Activated naive CD4-positive, alpha-beta T cell treated with anti-CD3 and anti-CD28 coated beads, Interleukin-2, amount 10 ng/mL, durations not matched to agents 7 days and 5 days (primary cell): Measurements from ENCODE around the gene IL10RB.

Source experiments
- CTCF ChIA-PET: fragments of 350-600 bp; sonication (Branson Sonifier 250); formaldehyde crosslinking; loops from one replicate; lab custom pipeline; 2021; ENCODE audit warnings: antibody characterized with exemption; lab: Charles Lee
- DNase-seq: peaks from one replicate; pipeline ENCODE4 v3.0.0-alpha.2; 2020
- H3K27ac Mint-ChIP-seq: one replicate; pipeline ENCODE4 v1.8.0; 2021; ENCODE audit warnings: mild to moderate bottlenecking, moderate library complexity, mixed read lengths
- H3K27me3 Mint-ChIP-seq: one replicate; pipeline ENCODE4 v1.8.0; 2021; ENCODE audit warnings: mild to moderate bottlenecking, mixed read lengths
- H3K36me3 Mint-ChIP-seq: one replicate; pipeline ENCODE4 v1.8.0; 2021; ENCODE audit warnings: mixed read lengths
- H3K4me1 Mint-ChIP-seq: one replicate; pipeline ENCODE4 v1.8.0; 2021; ENCODE audit warnings: mixed read lengths
- H3K4me3 Mint-ChIP-seq: one replicate; pipeline ENCODE4 v1.8.0; 2021; ENCODE audit warnings: mild to moderate bottlenecking, moderate library complexity, mixed read lengths
- H3K9me3 Mint-ChIP-seq: one replicate; pipeline ENCODE4 v1.8.0; 2021; ENCODE audit warnings: mixed read lengths

IL10RB gene

DNA sequence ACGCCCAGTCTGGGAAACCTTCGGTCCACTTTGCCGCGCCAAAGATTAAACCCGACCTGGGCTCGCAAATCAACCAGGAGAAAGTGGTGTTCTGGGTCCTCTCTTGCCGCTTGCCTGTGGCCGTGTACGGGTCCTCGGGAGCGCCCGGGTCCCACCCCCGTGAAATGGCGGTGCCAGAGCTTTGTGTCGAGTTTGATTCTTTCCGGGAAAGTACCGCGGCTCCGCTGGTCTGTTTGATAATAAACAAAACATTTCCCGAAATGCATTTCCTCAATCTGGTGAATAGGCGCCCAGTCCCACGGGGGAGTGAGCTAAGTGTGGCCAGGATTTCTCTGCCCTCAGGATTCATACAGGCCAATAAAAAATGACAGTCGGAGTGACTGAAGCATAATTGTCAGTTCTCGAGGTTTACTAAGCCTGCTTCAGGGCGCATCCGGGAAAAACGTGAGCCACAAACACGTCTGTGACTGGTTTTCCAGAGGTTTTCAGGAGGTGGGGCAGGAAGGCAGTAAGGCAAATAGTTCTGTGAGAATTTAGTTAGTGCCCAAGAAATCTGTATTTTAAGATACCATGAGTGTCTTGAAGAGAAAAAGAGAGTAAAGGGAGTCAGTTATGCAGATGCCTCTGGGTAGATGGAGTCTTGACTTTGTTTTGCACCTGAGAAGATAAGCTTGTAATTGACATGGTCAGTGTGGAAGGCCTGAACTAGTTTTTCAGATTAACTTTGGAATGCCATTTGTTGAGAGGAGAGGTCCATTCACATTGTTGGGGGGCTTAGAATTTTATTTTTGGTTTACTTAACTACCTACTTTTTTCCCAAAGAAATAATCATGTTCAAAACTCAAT, 59.3 kb downstream of the IL10RB start:
- Mint-ChIP-seq H3K4me1 (peaks cover 37% of the 10 kb centered on the region), H3K9me3 (no peaks in the 10 kb centered on the region), H3K27ac (no peak overlapping the region), H3K27me3 (no peaks in the 10 kb centered on the region), H3K4me3 (no peak overlapping the region), H3K36me3 (peaks cover 15% of the 10 kb centered on the region)
- peak; percentile 75 for DNase-seq
- CTCF ChIA-PET, result interaction anchor here (0.7 to 2.0 kb wide), 11 partner anchors 17 to 280 kb away, joined by 3 to 17 read pairs (median 3); partner anchors contain the start of gene IL10RB

DNA sequence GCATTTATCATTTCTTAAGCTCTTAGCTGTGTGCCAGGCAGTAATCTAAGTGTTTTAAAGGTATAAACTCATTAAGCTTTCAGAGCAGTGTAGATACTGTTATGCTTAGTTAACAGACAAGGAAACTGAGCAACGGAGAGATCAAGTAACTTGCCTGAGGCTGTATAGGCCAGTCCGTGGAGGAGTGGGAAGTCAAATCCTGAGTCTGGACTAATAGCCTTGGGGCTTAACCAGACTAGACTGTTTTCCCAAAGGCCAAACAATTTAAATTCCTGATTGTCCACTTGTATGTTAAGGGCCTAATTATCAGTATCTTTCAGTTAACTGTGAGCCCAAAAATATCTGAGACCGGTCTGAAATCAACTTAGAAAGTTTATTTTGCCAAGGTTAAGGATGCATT, 61.2 kb downstream of the IL10RB start:
- Mint-ChIP-seq H3K27me3 (no peaks in the 10 kb centered on the region), H3K4me3 (peak overlapping the region; percentile 4), H3K27ac (no peak overlapping the region), H3K36me3 (peaks cover 28% of the 10 kb centered on the region), H3K4me1 (peaks cover 56% of the 10 kb centered on the region), H3K9me3 (peaks cover 2% of the 10 kb centered on the region)
- DNase-seq, result no peak
- CTCF ChIA-PET, result interaction anchor here (2.0 kb wide), 1 partner anchor 34 kb away, joined by 12 read pairs; no protein-coding TSS in a partner anchor

DNA sequence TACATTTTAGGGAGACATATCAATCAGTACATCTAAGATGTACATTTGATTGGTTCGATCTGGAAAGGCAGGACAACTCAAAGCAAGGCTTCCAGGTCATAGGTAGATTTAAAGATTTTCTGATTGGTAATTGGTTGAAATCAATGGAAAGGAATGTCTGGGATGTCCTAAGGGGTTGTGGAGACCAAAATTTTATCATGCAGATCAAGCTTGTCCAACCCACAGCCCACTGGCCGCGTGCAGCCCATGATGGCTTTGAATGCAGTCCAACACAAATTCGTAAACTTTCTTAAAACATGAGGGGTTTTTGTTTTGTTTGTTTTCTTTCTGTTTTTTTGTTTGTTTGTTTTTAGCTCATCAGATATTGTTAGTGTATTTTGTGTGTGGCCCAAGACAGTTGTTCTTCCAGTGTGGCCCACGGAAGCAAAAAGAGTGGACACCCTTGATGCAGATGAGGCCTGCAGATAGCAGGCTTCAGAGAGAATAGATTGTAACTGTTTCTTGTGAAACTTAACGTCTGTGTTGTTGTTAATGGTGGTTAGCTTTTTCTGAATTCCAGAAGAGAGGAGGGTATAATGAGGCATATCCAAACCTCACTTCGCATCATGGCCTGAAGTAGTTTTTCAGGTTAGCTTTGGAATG, 61.7 kb downstream of the IL10RB start:
- Mint-ChIP-seq H3K27me3 (no peaks in the 10 kb centered on the region), H3K36me3 (peaks cover 33% of the 10 kb centered on the region), H3K4me3 (no peak overlapping the region), H3K9me3 (peaks cover 6% of the 10 kb centered on the region), H3K4me1 (peaks cover 62% of the 10 kb centered on the region), H3K27ac (no peak overlapping the region)
- CTCF ChIA-PET, result interaction anchor here (2.0 kb wide), 1 partner anchor 34 kb away, joined by 12 read pairs; no protein-coding TSS in a partner anchor
- no peak for DNase-seq

DNA sequence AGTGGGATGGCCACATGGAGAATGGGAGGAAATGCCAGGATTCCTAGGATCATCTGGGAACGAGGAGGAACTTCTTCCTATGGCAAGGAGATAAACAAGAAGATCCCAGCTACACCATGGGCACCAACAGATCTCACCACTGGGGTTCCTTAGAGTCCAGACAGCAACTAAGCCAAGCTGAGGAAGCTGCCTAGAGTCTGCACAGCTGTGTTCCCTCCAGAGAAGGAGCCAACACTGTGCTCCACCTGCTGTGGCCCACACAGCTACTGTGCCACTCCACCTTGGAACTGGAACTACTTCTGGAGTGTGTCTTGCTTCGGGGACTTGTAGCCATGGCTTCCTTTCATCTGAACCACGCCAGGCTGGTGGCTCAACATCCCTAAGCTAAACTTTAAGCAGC, 64.6 kb downstream of the IL10RB start:
- Mint-ChIP-seq H3K27me3 (no peaks in the 10 kb centered on the region), H3K4me1 (peaks cover 73% of the 10 kb centered on the region), H3K4me3 (no peak overlapping the region), H3K27ac (peak overlapping the region; percentile 86), H3K36me3 (peaks cover 53% of the 10 kb centered on the region), H3K9me3 (peaks cover 16% of the 10 kb centered on the region)
- DNase-seq, result no peak
- CTCF ChIA-PET, result interaction anchor here (1.6 to 4.0 kb wide), 3 partner anchors 24 to 31 kb away, joined by 4 to 27 read pairs (median 7); no protein-coding TSS in a partner anchor

DNA sequence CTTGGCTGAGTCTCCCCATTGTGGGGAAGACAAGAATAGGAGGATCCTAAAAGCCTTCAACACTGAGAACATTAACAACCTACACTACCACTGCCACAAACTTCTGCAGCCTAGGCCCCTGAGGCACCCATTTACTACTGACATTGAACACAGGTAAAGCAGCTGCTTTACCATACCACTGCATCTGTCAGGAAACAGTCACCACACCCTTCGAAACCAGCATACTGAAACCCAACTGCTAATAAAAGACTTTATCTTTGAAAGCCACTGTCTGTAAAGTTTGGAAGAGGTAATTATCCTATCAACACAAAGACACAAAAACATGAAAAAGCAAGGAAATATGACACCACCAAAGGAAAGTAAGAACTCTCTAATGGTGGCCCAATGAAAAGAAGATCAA, 66.0 kb downstream of the IL10RB start:
- peaks cover 54% of the 10 kb centered on the region for H3K36me3 Mint-ChIP-seq
- CTCF ChIA-PET, result interaction anchor here (0.6 to 4.0 kb wide), 5 partner anchors 12 to 53 kb away, joined by 3 to 27 read pairs (median 4); no protein-coding TSS in a partner anchor
- DNase-seq, result peak; percentile 61
- no peaks in the 10 kb centered on the region for H3K27me3 Mint-ChIP-seq
- H3K9me3 Mint-ChIP-seq, result peaks cover 16% of the 10 kb centered on the region
- H3K27ac Mint-ChIP-seq, result peak overlapping the region; percentile 86
- peaks cover 63% of the 10 kb centered on the region for H3K4me1 Mint-ChIP-seq
- peak overlapping the region; percentile 40 for H3K4me3 Mint-ChIP-seq

DNA sequence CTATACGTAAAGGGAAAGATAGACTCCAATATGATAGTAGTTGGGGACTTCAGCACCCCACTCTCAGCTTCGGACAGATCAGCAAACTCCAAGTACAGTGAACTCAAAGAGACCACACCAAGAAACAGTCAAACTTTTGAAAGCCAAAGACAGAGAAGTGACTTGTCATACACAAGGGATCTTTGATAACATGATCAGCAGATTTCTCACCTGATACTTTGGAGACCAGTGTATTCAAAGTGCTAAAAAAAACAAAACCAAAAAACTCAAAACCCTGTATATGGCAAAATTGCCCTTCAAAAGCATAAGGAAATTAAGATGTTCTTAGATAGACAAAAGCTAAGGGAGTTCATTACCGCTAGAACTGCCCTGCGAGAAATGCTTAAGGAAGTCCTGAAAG, 68.0 kb downstream of the IL10RB start:
- no peak for DNase-seq
- H3K36me3 Mint-ChIP-seq, result peaks cover 53% of the 10 kb centered on the region
- H3K27ac Mint-ChIP-seq, result no peak overlapping the region

DNA sequence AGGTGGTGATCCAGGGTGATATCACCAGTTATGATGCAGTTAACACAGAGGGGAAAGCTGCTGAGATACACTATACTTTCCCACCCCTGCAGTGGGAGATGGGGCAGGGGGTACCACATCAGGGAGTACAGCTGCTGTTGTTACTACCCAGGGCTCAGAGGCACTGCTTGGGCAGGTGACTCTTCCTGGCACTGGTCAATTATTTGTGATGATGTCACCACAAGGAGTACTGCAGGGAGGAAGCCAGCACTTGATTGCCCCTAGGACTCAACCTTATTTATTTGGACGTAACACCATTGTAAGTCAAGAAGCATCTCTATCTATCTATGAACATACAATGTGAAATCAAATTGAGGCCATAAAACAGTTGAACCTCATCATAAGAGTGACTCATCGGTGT, 68.7 kb downstream of the IL10RB start:
- Mint-ChIP-seq H3K9me3 (peaks cover 16% of the 10 kb centered on the region), H3K4me1 (peaks cover 45% of the 10 kb centered on the region), H3K36me3 (peaks cover 53% of the 10 kb centered on the region), H3K27me3 (no peaks in the 10 kb centered on the region), H3K27ac (no peak overlapping the region), H3K4me3 (no peak overlapping the region)
- DNase-seq, result no peak
- CTCF ChIA-PET, result no interaction called here

More for the DNA sequence above, 68.0 kb downstream of the IL10RB start:
- Mint-ChIP-seq H3K4me1 (peaks cover 48% of the 10 kb centered on the region), H3K9me3 (peaks cover 16% of the 10 kb centered on the region), H3K4me3 (no peak overlapping the region), H3K27me3 (no peaks in the 10 kb centered on the region)
- CTCF ChIA-PET, result interaction anchor here (0.5 kb wide), 1 partner anchor 112 kb away, joined by 4 read pairs; no protein-coding TSS in a partner anchor

DNA sequence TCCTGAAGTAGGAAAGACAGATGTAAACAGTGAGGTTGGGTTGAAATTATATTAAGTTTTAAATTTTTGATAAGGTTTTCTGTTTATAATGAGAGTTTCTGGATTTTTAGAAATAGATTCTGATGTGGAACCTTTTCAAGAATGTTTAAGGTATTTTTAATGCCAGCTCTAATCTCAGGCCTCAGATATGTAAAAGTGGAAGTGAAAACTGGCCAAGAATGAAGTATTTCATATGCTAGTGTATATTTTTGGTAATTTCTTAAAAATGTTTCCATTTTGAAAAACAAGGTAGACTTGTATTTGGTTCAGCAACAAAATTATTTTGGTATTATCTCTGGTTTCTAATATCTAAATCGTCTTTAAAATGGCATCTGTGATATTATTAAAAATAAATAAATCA, 73.0 kb downstream of the IL10RB start:
- Mint-ChIP-seq H3K27me3 (no peaks in the 10 kb centered on the region), H3K4me3 (no peak overlapping the region), H3K9me3 (peaks cover 3% of the 10 kb centered on the region), H3K27ac (no peak overlapping the region), H3K4me1 (peaks cover 5% of the 10 kb centered on the region), H3K36me3 (peaks cover 45% of the 10 kb centered on the region)
- no peak for DNase-seq
- CTCF ChIA-PET, result interaction anchor here (1.7 kb wide), 1 partner anchor 22 kb away, joined by 8 read pairs; no protein-coding TSS in a partner anchor

DNA sequence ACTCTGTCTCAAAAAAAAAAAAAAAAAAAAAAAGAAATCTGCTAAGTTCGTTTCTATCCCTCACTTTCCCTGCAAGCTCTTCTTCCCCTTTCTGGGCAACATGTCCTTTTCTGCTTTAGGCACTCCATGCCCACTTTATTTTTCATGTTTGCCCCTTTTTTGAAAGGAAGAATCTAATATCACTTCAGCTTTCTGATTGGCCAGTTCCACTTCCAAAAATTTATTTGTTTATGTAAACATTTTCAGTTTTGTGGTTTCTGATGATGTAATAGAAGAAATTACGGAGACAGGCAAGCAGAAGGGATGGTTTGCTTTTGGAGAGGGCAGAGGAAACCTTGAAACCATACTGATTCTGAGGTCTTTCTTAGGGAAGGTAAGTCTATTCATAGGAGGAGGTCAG, 73.8 kb downstream of the IL10RB start:
- DNase-seq, result no peak
- Mint-ChIP-seq H3K27ac (no peak overlapping the region), H3K9me3 (no peaks in the 10 kb centered on the region), H3K27me3 (no peaks in the 10 kb centered on the region), H3K36me3 (peaks cover 41% of the 10 kb centered on the region), H3K4me1 (peaks cover 2% of the 10 kb centered on the region), H3K4me3 (no peak overlapping the region)
- CTCF ChIA-PET, result interaction anchor here (1.7 kb wide), 1 partner anchor 22 kb away, joined by 8 read pairs; no protein-coding TSS in a partner anchor

DNA sequence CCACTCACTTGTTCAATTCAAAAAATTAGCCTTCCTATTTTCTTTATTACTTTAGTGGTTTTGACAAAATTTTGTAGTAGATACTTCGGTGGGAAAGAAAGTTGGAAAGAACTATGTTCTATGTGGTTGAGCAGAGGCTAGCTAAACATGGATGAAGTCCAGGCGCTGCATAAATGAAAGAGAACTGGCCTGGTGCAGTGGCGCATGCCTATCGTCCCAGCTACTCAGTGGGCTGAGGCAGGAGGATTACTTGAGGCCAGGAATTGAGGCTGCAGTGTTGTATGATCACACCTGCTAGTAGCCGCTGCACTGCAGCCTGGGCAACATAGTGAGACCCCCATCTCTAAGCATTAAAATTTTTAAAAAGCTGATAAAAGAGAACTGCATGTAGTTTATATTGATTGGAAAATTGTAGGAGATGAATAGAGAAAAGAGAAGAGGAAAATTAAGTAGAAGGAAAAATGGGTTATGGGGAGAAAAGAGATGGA, 79.6 kb downstream of the IL10RB start:
- peaks cover 62% of the 10 kb centered on the region for H3K36me3 Mint-ChIP-seq
- CTCF ChIA-PET, result interaction anchor here (0.7 kb wide), 1 partner anchor 89 kb away, joined by 3 read pairs; no protein-coding TSS in a partner anchor
- peaks cover 4% of the 10 kb centered on the region for H3K4me1 Mint-ChIP-seq
- H3K27ac Mint-ChIP-seq, result no peak overlapping the region
- H3K27me3 Mint-ChIP-seq, result no peaks in the 10 kb centered on the region
- H3K4me3 Mint-ChIP-seq, result no peak overlapping the region
- H3K9me3 Mint-ChIP-seq, result no peaks in the 10 kb centered on the region
- no peak for DNase-seq
